Measurements from ENCODE around the gene C19orf38. TPM values are rescaled to one million over a fixed set of nuclear protein-coding genes. Genes with fewer than 3 reads are reported as not detected.

C19orf38 gene
- total and polyA plus RNA-seq, 9 of the 15 experiments (the other 6 are each of a cell fraction or from before 2014, with no cell fraction given): 0.14 to 0.18 TPM; not detected in 7

DNA sequence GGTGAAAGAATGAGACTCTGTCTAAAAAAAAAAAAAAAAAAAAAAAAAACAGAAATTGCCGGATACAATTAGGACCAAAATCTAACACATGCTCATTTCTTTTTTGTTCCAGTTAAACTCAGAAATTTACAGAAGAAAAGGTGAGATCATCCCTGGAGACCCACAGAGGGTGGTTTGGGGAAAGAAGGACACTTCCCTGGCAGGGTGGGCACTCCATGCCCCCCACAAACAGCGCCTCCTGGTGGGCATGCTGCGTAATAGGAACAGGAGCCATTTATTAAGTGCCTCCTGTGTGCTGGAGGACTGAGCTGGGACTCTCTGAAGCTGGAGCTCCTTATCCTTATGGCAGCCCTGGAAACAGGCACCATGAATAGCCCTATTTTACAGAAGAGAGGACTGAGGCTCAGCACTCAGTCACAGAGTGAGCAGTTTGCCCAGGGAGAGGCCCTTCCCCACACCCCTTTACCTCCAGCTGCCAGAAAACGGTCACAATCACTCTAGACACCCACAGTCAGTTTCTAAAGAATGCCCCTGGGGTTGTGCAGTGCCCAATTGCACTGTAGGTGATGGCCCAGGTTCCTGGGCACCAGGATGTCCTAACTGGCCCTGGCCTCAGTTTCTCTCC is 10.1 kb downstream of the C19orf38 start (continued):
- TF ChIP-seq, protein P1, sequence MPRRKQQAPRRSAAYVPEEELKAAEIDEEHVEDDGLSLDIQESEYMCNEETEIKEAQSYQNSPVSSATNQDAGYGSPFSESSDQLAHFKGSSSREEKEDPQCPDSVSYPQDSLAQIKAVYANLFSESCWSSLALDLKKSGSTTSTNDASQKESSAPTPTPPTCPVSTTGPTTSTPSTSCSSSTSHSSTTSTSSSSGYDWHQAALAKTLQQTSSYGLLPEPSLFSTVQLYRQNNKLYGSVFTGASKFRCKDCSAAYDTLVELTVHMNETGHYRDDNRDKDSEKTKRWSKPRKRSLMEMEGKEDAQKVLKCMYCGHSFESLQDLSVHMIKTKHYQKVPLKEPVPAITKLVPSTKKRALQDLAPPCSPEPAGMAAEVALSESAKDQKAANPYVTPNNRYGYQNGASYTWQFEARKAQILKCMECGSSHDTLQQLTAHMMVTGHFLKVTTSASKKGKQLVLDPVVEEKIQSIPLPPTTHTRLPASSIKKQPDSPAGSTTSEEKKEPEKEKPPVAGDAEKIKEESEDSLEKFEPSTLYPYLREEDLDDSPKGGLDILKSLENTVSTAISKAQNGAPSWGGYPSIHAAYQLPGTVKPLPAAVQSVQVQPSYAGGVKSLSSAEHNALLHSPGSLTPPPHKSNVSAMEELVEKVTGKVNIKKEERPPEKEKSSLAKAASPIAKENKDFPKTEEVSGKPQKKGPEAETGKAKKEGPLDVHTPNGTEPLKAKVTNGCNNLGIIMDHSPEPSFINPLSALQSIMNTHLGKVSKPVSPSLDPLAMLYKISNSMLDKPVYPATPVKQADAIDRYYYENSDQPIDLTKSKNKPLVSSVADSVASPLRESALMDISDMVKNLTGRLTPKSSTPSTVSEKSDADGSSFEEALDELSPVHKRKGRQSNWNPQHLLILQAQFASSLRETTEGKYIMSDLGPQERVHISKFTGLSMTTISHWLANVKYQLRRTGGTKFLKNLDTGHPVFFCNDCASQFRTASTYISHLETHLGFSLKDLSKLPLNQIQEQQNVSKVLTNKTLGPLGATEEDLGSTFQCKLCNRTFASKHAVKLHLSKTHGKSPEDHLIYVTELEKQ (CRISPR knock-in tag; IDR thresholded peaks at IDR 0.05): no peak
- TF ChIP-seq CBX3 (IDR thresholded peaks at IDR 0.05; ENCODE audit: borderline replicate concordance in 1 of 2, low read length in 2 of 2) (peak in 1 of 2 experiments; percentile 53; a peak in 1 of 3 replicates), ZBTB1 (CRISPR knock-in tag; IDR thresholded peaks at IDR 0.05; ENCODE audit: borderline replicate concordance, low read depth) (no peak), MYC (IDR thresholded peaks at IDR 0.05; ENCODE audit: low read depth, low read length) (no peak), MYC (CRISPR knock-in tag; IDR thresholded peaks at IDR 0.05; ENCODE audit: borderline replicate concordance, low read depth) (no peak), TEAD2 (tag; IDR thresholded peaks at IDR 0.05) (no peak), ZBTB7A (IDR thresholded peaks at IDR 0.05; ENCODE audit: borderline replicate concordance, control insufficient read depth, low read depth, low read length) (peak; percentile 97), ZNF740 (CRISPR knock-in tag; IDR thresholded peaks at IDR 0.05) (no peak), ZNF740 (tag; IDR thresholded peaks at IDR 0.05) (no peak), SOX6 (IDR thresholded peaks at IDR 0.05) (no peak), JUND (IDR thresholded peaks at IDR 0.05; ENCODE audit: borderline replicate concordance, low read depth, low read length) (0 out of 2 replicates have a peak, but pooled peaks have one; percentile 23), JUND (tag; IDR thresholded peaks at IDR 0.05; ENCODE audit: borderline replicate concordance, low read depth, low read length) (no peak), ZNF311 (CRISPR knock-in tag; IDR thresholded peaks at IDR 0.05) (no peak), POLR2H (tag; IDR thresholded peaks at IDR 0.05; ENCODE audit: low read depth) (no peak), HEY1 (CRISPR knock-in tag; IDR thresholded peaks at IDR 0.05; ENCODE audit: borderline replicate concordance) (no peak)
- TF ChIP-seq, protein P2, sequence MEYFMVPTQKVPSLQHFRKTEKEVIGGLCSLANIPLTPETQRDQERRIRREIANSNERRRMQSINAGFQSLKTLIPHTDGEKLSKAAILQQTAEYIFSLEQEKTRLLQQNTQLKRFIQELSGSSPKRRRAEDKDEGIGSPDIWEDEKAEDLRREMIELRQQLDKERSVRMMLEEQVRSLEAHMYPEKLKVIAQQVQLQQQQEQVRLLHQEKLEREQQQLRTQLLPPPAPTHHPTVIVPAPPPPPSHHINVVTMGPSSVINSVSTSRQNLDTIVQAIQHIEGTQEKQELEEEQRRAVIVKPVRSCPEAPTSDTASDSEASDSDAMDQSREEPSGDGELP (CRISPR knock-in tag; IDR thresholded peaks at IDR 0.05; ENCODE audit: borderline replicate concordance): no peak; the same call in 1 of the 2 replicates

All from K562 (cell line).